NCI-H774 (cell line): ENCODE results near the gene DYNLT4.
"Not testable (repeated sequence)": the region's sequence is repeated elsewhere in the genome, so short reads cannot be mapped to it uniquely, and the experiment has no call there.

Experiments used
- DNase-seq: peaks from one replicate; lab custom pipeline; 2025; lab: John Stamatoyannopoulos, UW

Gene DYNLT4

GRCh38 chr1:44828841-44829440 is 21.8 kb upstream of the DYNLT4 start:
- no peak for DNase-seq

GRCh38 chr1:44828003-44828651 is 21.0 kb upstream of the DYNLT4 start:
- no peak for DNase-seq

- DNase-seq = no peak
These were observed 20.2 kb upstream of the DYNLT4 start for GRCh38 chr1:44827197-44828002.

DNA sequence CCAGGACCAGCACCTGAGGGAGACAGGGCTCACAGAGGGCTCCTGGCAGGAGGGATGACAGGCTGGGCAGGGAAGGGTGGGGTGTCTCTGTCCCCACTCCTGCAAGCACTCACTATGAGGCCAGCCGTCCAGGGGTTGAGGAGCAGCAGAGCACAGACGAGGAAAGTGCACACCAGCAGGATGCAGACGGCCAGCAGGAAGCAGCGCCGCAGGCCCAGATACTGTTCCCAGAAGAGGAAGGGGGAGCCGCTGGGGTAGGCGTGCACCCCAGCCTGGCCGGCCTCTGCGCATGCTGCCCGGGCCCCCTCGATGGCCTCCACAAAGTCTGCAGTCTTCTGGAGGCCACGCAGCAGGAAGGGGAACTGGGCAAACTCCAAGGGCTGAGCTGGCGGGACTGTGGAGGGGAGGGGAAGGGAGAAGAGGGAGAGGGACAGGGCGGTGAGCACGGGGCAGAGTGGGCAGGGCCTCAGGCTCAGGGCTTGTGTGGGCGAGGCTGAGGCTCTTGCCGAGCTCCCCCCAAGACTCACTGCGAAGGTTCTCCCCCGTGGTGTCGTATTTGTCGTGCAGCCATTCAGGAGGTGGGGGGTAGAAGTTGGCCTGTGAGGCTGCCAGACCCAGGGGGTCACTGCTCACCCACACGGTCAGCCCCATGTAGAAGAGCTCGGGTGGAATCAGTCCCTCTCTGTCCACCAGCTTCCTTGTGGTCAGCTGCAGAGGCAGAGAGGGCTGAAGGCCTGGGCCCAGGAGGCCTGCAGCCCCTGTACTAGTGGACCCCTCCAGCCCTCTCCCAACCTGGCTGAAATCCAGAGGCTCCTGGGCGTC is 19.4 kb upstream of the DYNLT4 start:
- DNase-seq = no peak

- DNase-seq = not testable (repeated sequence)
These were observed 17.2 kb upstream of the DYNLT4 start for GRCh38 chr1:44824392-44824791.

GRCh38 chr1:44822981-44823451 is 15.9 kb upstream of the DYNLT4 start:
- DNase-seq = no peak

DNA sequence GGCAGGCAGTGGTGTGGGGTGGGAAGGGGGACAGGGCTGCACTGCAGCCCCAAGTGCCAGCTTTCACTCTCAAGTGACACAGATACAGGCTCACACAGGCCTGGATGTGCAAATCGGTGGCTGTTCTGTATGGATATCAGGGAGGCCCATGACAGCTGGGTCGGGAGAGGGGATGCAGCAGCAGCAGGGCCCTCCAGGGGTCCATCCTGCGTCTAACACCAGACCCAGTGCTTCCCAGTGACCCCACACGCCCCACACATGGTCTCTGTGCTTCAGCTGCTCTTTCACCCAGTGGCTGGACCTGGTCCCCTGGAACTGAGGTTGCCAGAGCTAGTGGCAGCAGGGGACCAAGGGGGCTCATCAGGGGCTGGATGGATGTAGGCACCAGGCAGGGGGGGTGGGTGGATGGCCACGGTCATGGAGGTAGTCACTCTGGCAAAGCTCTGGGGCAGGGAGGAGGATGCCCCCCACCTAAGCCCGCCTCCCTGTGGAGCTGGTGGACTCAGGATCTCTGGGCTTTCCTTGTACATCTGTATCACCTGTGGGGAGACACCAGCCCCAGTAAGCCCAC is 15.1 kb upstream of the DYNLT4 start:
- no peak for DNase-seq

GRCh38 chr1:44821240-44821715 is 14.1 kb upstream of the DYNLT4 start:
- DNase-seq = no peak

DNA sequence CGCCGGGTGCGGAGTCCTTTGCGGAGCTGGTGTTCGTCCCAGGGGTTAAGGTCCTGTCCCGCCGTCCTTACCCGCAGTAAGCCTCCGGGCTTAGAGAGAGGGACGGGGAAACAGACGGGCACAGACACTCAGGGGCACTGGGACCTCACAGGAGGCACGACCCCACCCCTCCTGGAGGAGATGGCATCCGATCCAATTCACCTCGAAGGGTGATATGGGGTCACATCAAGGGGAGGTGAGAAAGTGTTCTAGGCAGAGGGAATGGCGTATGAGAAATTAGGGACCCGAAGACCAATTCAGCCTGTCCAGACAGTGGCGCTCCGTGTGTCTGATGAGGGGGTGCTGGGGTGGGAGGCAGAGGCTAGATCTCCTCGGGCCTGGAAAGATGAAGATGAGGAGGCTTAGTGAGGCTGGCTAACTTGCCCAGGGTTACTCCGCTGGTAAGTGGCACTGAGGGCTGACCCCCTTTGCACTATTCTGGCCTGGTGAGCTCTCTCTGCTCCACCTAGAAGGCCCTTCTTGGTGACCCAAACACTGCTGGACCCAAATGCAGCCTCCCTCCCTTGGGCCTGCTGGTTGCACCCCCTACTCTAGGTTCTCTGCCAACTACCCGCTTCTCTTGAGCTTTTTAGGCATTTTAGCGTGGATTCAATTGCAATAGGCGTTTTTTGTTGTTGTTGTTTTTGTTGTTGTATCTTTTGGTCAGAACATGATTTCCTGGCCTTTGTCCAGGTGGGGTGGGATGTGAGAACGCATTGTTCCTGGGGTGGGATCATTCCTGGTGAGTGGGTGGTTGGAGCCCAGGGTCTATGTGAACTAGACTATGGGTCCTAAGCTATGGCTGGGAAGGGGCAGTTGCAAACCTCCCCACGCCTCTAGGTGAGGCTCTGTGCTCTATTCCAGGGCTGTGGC is 13.4 kb upstream of the DYNLT4 start:
- DNase-seq = no peak

DNA sequence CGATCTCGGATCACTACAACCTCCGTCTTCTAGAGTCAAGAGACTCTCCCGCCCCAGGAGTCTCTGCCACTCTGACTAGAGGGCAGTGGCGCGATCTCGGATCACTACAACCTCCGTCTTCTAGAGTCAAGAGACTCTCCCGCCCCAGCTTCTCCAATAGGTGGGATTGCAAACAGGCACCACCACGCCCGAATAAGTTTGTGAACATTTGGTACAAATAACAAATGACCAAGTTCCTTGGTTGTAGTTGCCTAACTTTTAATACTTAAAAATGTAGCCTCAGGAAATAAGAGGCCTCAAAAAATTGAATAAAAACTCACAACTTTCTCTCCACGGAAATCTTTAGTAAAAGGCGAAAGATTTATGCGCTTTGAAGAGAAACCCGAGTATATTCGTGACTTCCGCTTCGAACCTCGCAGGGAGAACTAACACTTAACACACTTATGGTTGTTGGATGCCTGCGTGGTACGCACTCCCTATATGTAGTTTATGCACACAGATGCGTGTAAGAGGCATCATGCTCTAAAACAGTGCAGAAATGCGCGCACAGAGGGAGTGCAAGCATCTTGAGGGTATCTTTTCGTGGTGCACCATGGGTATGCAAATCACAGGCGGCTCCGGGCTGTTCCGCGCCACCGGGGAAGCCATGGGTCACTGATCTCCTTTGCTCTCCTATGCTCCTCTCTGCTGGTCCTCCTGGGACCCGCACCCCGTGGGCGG is 12.6 kb upstream of the DYNLT4 start:
- peak; percentile 84 for DNase-seq

- no peak for DNase-seq
These were observed 12.1 kb upstream of the DYNLT4 start for GRCh38 chr1:44819196-44819607.

GRCh38 chr1:44817771-44818495 is 10.8 kb upstream of the DYNLT4 start:
- DNase-seq = no peak

DNA sequence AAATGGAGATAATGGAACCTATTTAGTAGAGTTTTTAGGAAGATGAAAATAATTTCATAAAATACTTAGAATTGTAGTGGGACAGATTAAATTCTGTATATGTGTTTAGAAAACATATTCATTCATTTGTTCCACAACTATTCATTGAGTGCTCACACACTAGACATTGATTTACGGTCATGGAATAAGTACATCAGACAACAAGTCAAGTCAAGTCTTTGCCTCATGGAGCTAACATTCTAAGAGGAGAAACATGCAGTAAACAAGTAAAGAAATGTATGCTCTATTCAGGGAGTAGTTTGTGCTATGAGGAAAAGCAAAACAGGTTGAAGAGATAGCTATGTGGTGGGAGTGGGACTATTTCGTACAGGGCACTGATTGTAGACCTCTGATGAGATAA is 10.2 kb upstream of the DYNLT4 start:
- no peak for DNase-seq

- DNase-seq = not testable (repeated sequence)
These were observed 8.8 kb upstream of the DYNLT4 start for GRCh38 chr1:44815926-44816325.

- no peak for DNase-seq
These were observed 5.8 kb upstream of the DYNLT4 start for GRCh38 chr1:44812822-44813543.

- no peak for DNase-seq
These were observed 4.1 kb upstream of the DYNLT4 start for GRCh38 chr1:44811234-44811633.

- DNase-seq = not testable (repeated sequence)
These were observed 3.6 kb upstream of the DYNLT4 start for GRCh38 chr1:44810762-44811105.

DNA sequence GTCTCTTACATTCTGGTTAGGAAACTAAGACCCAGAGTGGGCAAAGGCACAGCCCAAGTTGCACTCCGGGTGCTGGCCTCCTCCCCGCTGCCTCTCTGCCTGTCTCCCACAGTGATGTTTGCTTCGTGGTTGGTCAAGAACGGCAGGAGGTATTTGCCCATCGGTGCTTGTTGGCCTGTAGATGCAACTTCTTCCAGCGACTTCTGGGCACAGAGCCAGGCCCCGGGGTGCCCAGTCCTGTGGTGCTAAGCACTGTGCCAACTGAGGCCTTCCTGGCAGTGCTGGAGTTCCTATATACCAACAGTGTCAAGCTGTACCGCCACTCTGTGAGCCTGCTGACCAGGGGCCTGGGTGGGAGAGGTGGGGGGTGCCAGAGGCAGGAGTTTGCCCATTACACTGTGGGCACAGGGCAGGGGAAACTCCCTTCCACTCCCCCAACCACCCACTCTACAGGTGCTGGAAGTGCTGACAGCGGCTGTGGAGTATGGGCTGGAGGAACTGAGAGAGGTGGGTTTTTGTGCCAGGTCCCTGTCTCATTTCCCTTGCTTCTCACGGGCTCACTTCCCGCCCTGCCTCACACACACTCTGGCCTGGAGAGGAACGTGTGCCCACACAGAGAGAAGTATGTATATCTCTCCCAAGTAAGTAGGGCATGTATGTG is 3.1 kb upstream of the DYNLT4 start:
- no peak for DNase-seq
